WI38 (cell line): Measurements from ENCODE around the gene KCNIP2.

ENCODE experiments used
- H3K4me3 ChIP-seq: 2 replicates; pipeline ENCODE4 v1.5.1; 2011; ENCODE audit warnings: low read depth, mild to moderate bottlenecking, control low read depth, low read length
- TF ChIP-seq, protein P1 (sequence below): IDR thresholded peaks from 2 replicates; pipeline ENCODE4 v1.5.1; 2012; ENCODE audit warnings: low read depth, mild to moderate bottlenecking, control low read depth, low read length

KCNIP2 gene

DNA sequence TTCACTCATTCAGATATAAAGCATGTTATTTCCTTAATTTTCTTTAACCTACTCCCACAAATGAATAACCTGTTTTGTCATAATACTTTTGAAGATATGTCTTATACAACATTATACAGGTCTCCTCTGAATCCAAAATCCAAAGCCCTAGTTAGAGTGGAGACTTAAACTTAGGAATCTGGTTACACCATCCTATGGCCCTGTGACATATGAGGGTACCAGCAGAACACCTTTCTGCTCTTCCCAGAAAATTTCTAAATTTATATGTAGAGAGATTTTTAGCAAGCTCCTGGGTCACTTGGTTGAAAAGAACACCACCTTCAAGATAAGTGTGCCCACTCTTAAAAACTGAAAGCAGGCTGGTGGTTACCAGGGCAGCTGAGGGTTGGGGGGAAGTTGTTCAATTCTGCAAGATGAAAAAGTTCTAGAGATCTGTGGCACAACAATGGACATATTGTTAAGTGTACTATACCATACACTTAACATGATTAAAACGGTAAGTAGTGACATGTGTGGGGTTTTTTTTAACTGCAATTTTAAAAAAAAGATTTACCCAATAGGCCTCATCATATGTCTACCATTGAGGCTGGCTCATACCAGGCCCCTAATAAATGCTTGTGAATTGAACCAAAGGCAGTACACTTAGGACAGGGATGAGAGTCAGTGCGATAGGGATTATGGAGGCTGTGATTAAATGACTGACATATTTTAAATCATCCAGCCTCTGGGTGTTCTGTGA, 37.6 kb upstream of the KCNIP2 start:
- TF ChIP-seq, protein P1, sequence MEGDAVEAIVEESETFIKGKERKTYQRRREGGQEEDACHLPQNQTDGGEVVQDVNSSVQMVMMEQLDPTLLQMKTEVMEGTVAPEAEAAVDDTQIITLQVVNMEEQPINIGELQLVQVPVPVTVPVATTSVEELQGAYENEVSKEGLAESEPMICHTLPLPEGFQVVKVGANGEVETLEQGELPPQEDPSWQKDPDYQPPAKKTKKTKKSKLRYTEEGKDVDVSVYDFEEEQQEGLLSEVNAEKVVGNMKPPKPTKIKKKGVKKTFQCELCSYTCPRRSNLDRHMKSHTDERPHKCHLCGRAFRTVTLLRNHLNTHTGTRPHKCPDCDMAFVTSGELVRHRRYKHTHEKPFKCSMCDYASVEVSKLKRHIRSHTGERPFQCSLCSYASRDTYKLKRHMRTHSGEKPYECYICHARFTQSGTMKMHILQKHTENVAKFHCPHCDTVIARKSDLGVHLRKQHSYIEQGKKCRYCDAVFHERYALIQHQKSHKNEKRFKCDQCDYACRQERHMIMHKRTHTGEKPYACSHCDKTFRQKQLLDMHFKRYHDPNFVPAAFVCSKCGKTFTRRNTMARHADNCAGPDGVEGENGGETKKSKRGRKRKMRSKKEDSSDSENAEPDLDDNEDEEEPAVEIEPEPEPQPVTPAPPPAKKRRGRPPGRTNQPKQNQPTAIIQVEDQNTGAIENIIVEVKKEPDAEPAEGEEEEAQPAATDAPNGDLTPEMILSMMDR = no peak
- H3K4me3 ChIP-seq = no peak overlapping the region

DNA sequence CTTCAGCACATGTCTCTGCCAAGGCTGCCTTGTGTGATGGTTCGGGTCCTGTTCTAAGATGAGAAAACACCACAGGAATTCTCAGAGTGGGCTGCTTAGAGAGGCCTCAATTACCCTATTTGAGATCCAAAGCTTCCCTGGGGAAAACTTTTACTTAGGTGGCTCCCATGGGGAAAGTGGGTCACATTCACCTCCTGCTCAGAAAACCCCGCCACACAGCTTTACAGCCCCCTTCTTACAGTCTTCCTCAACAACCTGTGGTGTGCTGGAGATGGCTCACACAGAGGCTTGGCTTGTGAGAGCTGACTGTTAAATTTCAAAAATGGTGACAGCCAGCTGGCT, 36.6 kb upstream of the KCNIP2 start:
- H3K4me3 ChIP-seq = peak overlapping the region; percentile 22
- TF ChIP-seq, protein P1 = no peak

DNA sequence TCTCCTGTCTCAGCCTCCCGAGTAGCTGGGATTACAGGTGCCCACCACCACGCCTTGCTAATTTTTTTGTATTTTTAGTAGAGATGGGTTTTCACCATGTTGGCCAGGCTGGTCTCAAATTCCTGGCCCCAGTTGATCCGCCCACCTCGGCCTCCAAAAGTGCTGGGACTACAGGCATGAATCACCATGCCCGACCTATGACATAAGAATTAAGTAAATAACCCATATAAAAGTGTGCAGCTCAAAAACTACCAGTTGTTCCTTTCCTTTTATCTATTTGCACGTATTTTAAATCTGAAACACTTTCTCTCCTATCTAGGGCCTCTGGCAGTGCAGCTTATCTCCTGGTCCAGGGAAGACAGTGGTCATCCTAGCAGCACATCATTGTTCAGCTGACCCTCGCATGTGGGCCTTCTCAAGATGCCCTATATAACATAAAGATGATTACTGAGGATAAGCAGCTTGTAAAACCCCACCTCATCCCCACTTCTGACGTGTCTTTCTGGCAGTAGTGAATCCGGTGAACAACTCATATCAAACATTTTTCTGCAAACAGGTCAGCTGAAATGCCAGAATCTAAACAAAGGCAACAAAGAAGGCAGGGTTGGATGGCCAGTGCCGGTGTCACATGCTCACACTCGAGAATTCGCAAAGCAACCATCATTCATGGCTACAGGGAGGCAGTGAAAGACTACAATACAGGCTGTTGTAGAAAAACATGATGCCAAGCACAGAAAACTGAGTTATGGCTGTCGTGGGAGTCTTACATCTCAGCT, 36.0 kb upstream of the KCNIP2 start:
- TF ChIP-seq, protein P1 = no peak
- peak overlapping the region; percentile 22 for H3K4me3 ChIP-seq

DNA sequence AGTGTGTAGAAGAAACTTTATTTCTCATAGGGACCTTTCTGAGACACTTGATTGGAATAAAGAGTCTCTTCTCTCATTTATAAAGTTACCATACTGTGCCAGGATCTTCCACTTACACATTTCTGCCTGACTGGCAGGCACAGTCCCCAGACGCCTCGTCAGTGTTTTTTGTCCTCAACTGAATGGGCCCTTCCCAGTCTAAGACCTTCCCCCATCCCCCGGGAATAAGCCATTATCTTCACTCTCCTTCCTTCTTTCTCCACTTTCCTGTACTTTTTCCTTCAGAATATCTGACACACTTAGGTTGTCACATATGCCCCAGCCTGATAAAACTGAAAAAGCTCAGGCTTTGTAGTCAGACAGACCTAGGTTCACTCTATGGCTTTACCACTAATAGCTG, 35.3 kb upstream of the KCNIP2 start:
- TF ChIP-seq, protein P1 = no peak

DNA sequence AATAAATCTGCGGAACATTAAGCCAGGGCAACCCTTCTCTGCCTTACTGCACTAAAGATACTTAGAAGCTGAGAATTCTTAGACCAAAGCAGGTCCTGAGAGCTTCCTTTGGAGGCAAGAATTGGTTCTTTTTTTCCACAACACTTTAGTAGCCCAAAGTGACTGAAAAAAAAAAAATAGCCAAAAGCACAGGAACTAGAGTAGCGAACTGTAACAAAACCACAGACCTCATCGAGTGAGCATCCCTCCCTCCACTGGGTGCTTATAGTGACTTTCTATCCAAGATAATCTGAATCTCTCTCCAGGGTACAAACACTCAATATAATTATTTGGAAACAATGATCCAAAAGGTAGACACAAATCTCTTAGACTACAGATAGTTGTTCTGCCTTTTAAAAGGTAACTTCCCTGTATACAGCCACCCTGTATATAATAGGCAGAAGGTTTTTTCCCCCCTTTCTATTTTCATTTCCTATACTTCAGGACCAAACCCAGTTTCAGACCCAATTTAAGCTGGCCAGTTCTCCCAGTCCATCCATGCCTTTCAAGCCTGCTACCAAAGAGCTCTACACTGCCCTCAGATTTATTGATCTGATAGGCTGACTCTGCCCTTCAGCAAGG, 31.6 kb upstream of the KCNIP2 start:
- H3K4me3 ChIP-seq = no peak overlapping the region
- TF ChIP-seq, protein P1 = no peak

More for the DNA sequence above, 35.3 kb upstream of the KCNIP2 start:
- no peak overlapping the region for H3K4me3 ChIP-seq

DNA sequence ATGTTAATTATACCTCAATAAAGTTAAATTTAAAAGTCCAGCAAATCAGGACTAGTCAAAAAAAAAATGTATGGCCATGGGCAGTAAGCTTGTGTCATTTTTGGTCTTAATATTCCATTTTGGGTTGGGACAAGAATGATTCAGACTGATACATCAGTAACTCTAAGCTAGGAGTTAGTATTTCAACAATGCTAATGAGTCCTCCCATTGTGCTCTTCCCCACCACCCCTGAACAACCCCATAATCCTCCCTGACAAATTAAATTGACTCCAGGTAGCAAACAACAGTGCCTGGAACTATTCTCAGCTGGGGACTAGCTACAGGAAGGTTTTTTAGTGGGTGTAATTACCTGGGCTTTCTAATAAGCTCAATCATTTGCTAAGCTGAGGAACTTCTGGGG, 30.7 kb upstream of the KCNIP2 start:
- TF ChIP-seq, protein P1 = no peak
- no peak overlapping the region for H3K4me3 ChIP-seq

DNA sequence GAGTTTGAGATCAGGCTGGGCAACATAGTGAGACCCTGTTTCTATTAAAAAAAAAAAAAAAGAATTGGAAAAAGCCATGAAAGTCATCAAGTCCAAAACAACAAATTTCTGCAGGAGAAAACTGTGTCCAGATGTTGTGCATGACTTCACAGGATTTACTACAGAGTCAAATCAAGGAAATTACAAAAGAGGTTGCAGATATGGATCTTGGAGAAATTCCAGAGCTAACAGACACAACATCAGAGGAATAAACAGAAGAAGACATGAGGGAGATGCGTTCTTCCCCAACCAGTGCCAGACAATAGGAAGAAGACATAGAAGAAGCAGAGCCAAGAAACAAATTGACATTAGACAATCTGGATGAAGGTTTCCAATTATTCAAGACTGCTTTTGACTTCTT, 24.3 kb upstream of the KCNIP2 start:
- TF ChIP-seq, protein P1 = no peak
- H3K4me3 ChIP-seq = no peak overlapping the region
